A673 (cell line): ENCODE results near the gene PGP.

ENCODE experiments used
- EZH2 ChIP-seq: fragments of 200-600 bp; sonication (generic); IDR thresholded peaks from 2 replicates; pipeline ENCODE4 v1.6.1; 2017; ENCODE audit warnings: borderline replicate concordance, low read depth, mild to moderate bottlenecking, mixed read lengths, antibody characterized with exemption, low read length; ENCODE audit not compliant: poor library complexity, severe bottlenecking
- TF ChIP-seq, protein P1 (sequence below): fragments of 300-800, 200-600 bp; sonication (generic); conservative IDR thresholded peaks from 2 replicates; pipeline ENCODE4 v1.5.1; 2017; ENCODE audit warnings: low read depth, mild to moderate bottlenecking, antibody characterized with exemption, low read length, moderate library complexity, mixed read lengths

DNA sequence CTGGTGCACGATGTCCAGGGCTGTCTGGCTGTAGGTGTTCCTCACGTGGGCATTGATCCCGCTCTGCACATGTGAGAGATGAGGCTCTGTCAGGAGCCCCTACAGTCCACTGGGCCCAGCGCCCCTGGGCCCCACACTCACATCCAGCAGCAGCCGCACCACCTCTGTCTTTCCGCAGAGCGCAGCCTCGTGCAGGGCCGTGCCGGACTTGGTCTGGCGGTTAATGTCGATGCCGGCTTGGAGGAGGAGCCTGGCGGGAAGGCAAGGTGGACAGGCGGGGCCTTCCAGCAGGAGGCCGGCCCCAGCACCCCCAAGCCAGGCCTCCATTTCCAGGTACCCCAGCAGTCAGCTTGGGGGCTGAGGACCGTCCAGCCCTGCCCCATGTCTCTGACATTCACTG is 27.4 kb downstream of the PGP start:
- TF ChIP-seq, protein P1, sequence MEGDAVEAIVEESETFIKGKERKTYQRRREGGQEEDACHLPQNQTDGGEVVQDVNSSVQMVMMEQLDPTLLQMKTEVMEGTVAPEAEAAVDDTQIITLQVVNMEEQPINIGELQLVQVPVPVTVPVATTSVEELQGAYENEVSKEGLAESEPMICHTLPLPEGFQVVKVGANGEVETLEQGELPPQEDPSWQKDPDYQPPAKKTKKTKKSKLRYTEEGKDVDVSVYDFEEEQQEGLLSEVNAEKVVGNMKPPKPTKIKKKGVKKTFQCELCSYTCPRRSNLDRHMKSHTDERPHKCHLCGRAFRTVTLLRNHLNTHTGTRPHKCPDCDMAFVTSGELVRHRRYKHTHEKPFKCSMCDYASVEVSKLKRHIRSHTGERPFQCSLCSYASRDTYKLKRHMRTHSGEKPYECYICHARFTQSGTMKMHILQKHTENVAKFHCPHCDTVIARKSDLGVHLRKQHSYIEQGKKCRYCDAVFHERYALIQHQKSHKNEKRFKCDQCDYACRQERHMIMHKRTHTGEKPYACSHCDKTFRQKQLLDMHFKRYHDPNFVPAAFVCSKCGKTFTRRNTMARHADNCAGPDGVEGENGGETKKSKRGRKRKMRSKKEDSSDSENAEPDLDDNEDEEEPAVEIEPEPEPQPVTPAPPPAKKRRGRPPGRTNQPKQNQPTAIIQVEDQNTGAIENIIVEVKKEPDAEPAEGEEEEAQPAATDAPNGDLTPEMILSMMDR: no peak
- no peak for TF ChIP-seq EZH2
